CD14-positive monocyte (primary cell): ENCODE data around the gene SERPINE1. TPM values are rescaled to one million over a fixed set of nuclear protein-coding genes. Genes with fewer than 3 reads are reported as not detected.
"Not testable (repeated sequence)": the region's sequence is repeated elsewhere in the genome, so short reads cannot be mapped to it uniquely, and the experiment has no call there.

Experiments used
- DNase-seq, 3 donors: peaks; one replicate each; pipeline ENCODE4 v3.0.0-alpha.2; 2011 to 2022
- H2AFZ ChIP-seq: 2 replicates; pipeline ENCODE4 v1.6.0; 2012; ENCODE audit warnings: mild to moderate bottlenecking, low read depth, low read length, inconsistent platforms; ENCODE audit not compliant: insufficient read depth, poor library complexity, severe bottlenecking
- H3K27ac ChIP-seq, 2 donors: 1 replicate in 1 of 2; 2 replicates in 1 of 2; pipeline ENCODE4 v1.5.1; 2012 to 2013; ENCODE audit warnings: low read length in 2 of 2, control low read depth in 1 of 2, inconsistent platforms in 1 of 2, low read depth in 1 of 2, mild to moderate bottlenecking in 1 of 2
- H3K27me3 ChIP-seq, 2 donors: one replicate each; pipeline versions ENCODE4 v1.6.0 to v1.6.1; 2011 to 2013; ENCODE audit warnings: low read length in 2 of 2; ENCODE audit not compliant: control insufficient read depth in 2 of 2, insufficient read depth in 2 of 2
- H3K36me3 ChIP-seq, 2 donors: replicated peaks in 1 of 2; 1 replicate in 1 of 2; 2 replicates in 1 of 2; pipeline versions ENCODE4 v1.5.1 to v1.6.1; 2012 to 2013; ENCODE audit warnings: low read length in 2 of 2, control low read depth in 1 of 2, inconsistent platforms in 1 of 2, mild to moderate bottlenecking in 1 of 2; ENCODE audit not compliant: insufficient read depth in 2 of 2, control insufficient read depth in 1 of 2
- H3K4me1 ChIP-seq, 2 donors: 1 replicate in 1 of 2; 2 replicates in 1 of 2; pipeline versions ENCODE4 v1.5.1 to v1.6.1; 2012 to 2013; ENCODE audit warnings: low read length in 2 of 2, control low read depth in 1 of 2, inconsistent platforms in 1 of 2, mild to moderate bottlenecking in 1 of 2, moderate library complexity in 1 of 2; ENCODE audit not compliant: insufficient read depth in 2 of 2, control insufficient read depth in 1 of 2
- H3K4me2 ChIP-seq: replicated peaks from 2 replicates; pipeline ENCODE3; 2012; ENCODE audit warnings: low read length, moderate library complexity, mild to moderate bottlenecking; ENCODE audit not compliant: poor library complexity, severe bottlenecking; ENCODE audit errors: extremely low read depth
- H3K4me3 ChIP-seq, 3 experiments: fragments of 200-600 bp in 1 of 3; sonication (generic) in 1 of 3; replicated peaks in 1 of 3; 1 replicate in 2 of 3; 2 replicates in 1 of 3; pipeline ENCODE4 v1.5.1; 2011 to 2013; ENCODE audit warnings: low read length in 3 of 3, mild to moderate bottlenecking in 3 of 3, control low read depth in 2 of 3, low read depth in 2 of 3, inconsistent platforms in 1 of 3, moderate library complexity in 1 of 3
- H3K79me2 ChIP-seq: 2 replicates; pipeline ENCODE4 v1.6.0; 2012; ENCODE audit warnings: mild to moderate bottlenecking, control low read depth, inconsistent platforms, low read length, moderate library complexity; ENCODE audit not compliant: insufficient read depth
- H3K9ac ChIP-seq: 2 replicates; pipeline ENCODE4 v1.6.0; 2017; ENCODE audit warnings: low read length, mild to moderate bottlenecking; ENCODE audit not compliant: insufficient read depth, poor library complexity, severe bottlenecking
- H3K9me3 ChIP-seq, 2 donors: replicated peaks in 1 of 2; 1 replicate in 1 of 2; 2 replicates in 1 of 2; pipeline versions ENCODE4 v1.5.1 to v1.6.1; 2012 to 2013; ENCODE audit warnings: low read length in 2 of 2, control low read depth in 1 of 2; ENCODE audit not compliant: control insufficient read depth in 1 of 2, insufficient read depth in 1 of 2
- H4K20me1 ChIP-seq: 2 replicates; pipeline ENCODE4 v1.6.0; 2012; ENCODE audit warnings: mild to moderate bottlenecking, low read length, control low read depth, moderate library complexity; ENCODE audit not compliant: insufficient read depth
- H3K27ac Mint-ChIP-seq, 7 donors: one replicate each; pipeline ENCODE4 v1.8.0; 2020; ENCODE audit warnings: mild to moderate bottlenecking in 7 of 7, mixed read lengths in 7 of 7, moderate library complexity in 6 of 7, inconsistent platforms in 2 of 7
- H3K27me3 Mint-ChIP-seq, 3 donors: one replicate each; pipeline ENCODE4 v1.8.0; 2021 to 2022; ENCODE audit warnings: low read depth in 3 of 3, mild to moderate bottlenecking in 3 of 3, mixed read lengths in 3 of 3, moderate library complexity in 3 of 3, inconsistent platforms in 1 of 3
- H3K36me3 Mint-ChIP-seq, 2 donors: one replicate each; pipeline ENCODE4 v1.8.0; 2020; ENCODE audit warnings: mixed read lengths in 2 of 2, inconsistent platforms in 1 of 2, mild to moderate bottlenecking in 1 of 2
- H3K4me1 Mint-ChIP-seq: one replicate; pipeline ENCODE4 v1.8.0; 2020; ENCODE audit warnings: mild to moderate bottlenecking, mixed read lengths
- H3K4me3 Mint-ChIP-seq, 2 donors: one replicate each; pipeline ENCODE4 v1.8.0; 2020; ENCODE audit warnings: mild to moderate bottlenecking in 2 of 2, mixed read lengths in 2 of 2, moderate library complexity in 1 of 2
- H3K9me3 Mint-ChIP-seq, 7 donors: one replicate each; pipeline ENCODE4 v1.8.0; 2020 to 2022; ENCODE audit warnings: mixed read lengths in 7 of 7, mild to moderate bottlenecking in 6 of 7, moderate library complexity in 6 of 7, inconsistent platforms in 2 of 7
- WGBS: methylation state at CpG from one replicate; pipeline ENCODE4 v1.1.5; 2013; ENCODE audit warnings: missing lambda C conversion rate; ENCODE audit not compliant: insufficient coverage; 5-methylcytosine and 5-hydroxymethylcytosine counted together
- intact Hi-C, 2 donors: fragments of 100-400 bp; cut with micrococcal nuclease; formaldehyde crosslinking; loops; one replicate each; pipeline versions ENCODE4 v1.15.0 to v1.15.1; 2023
- polyA plus RNA-seq, 3 donors: library from polyadenylated mRNA; depleted of rRNA in 1 of 3; unstranded in 2 of 3; stranded (reverse) in 1 of 3; fragments of 300-500 nt in 2 of 3; fragments of >200 nt in 1 of 3; fragmentation: Illumina TruSeq in 2 of 3; gene quantifications; 1 replicate in 2 of 3; 2 replicates in 1 of 3; pipeline ENCODE4 v1.2.3, GENCODE V29; 2012 to 2021
- TF ChIP-seq, protein P1 (sequence below): fragments of 200-600 bp; IDR thresholded peaks from one replicate; pipeline ENCODE4 v1.8.0; 2022; ENCODE audit warnings: antibody characterized with exemption, mild to moderate bottlenecking

SERPINE1 gene
- polyA plus RNA-seq, 3 donors, result 0.07 to 0.21 (median 0.16) TPM

DNA sequence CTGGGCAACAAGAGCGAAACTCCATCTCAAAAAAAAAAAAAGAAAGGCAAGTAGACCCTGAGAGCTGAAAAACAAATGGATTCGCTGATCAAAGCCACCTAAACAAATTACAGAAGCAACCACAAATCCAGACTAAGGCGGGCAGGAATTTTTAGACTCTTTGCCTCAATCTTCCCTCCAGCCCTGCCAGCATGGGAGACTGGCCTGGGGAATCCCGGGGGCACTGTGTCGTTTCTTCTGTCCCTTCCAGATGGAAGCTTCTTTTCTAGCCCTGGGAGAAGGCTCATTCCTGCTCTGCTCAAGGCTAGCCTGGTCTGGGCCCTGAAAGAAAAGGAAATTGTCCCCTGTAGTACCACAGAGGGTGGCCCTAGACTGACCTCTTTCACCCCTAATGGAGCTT, 15.6 kb upstream of the SERPINE1 start:
- Histone ChIP-seq H3K27me3 (no peaks in the 10 kb centered on the region), H3K9me3 (no peaks in the 10 kb centered on the region), H2AFZ (no peak overlapping the region), H3K4me3 (no peak overlapping the region), H4K20me1 (no peaks in the 10 kb centered on the region), H3K27ac (no peak overlapping the region), H3K79me2 (no peaks in the 10 kb centered on the region), H3K4me1 (peaks cover 15 to 22% of the 10 kb centered on the region in 2 donors), H3K9ac (no peak overlapping the region), H3K4me2 (no peak overlapping the region), H3K36me3 (no peaks in the 10 kb centered on the region)
- intact Hi-C loops, result no loop called here
- H3K27me3 Mint-ChIP-seq, result peaks cover 3 to 14% (median 5%) of the 10 kb centered on the region in 3 donors
- peaks cover 15% of the 10 kb centered on the region for H3K4me1 Mint-ChIP-seq
- H3K4me3 Mint-ChIP-seq, result no peak overlapping the region
- no peak overlapping the region for H3K27ac Mint-ChIP-seq
- H3K9me3 Mint-ChIP-seq, result no peaks in the 10 kb centered on the region
- no peaks in the 10 kb centered on the region for H3K36me3 Mint-ChIP-seq
- 100% methylated on average over 2 of the region's 5 CpGs for WGBS
- TF ChIP-seq, protein P1, sequence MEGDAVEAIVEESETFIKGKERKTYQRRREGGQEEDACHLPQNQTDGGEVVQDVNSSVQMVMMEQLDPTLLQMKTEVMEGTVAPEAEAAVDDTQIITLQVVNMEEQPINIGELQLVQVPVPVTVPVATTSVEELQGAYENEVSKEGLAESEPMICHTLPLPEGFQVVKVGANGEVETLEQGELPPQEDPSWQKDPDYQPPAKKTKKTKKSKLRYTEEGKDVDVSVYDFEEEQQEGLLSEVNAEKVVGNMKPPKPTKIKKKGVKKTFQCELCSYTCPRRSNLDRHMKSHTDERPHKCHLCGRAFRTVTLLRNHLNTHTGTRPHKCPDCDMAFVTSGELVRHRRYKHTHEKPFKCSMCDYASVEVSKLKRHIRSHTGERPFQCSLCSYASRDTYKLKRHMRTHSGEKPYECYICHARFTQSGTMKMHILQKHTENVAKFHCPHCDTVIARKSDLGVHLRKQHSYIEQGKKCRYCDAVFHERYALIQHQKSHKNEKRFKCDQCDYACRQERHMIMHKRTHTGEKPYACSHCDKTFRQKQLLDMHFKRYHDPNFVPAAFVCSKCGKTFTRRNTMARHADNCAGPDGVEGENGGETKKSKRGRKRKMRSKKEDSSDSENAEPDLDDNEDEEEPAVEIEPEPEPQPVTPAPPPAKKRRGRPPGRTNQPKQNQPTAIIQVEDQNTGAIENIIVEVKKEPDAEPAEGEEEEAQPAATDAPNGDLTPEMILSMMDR, result no peak
- no peak for DNase-seq

DNA sequence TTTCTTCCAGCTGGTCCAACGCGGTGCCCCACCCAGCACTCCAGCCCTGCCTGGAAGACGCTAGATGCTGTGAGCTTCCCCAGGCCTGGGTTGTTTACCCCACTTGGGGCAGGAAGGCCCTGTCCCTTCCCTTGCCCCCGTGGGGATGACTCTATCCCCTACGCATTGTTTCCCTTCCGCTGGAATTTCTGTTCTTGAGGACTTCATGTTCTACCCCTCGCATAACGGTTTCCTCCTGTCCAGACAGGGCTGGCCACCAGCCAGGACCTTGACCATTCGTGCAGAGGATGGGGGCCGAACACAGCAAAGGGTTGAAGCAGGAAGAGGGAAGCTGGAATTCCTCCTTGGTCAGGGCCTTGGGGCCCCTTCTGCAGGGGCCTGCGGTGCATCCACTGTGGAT, 14.7 kb upstream of the SERPINE1 start:
- no peak overlapping the region for H3K4me2 ChIP-seq
- Mint-ChIP-seq H3K4me1 (peaks cover 13% of the 10 kb centered on the region), H3K4me3 (no peak overlapping the region), H3K27ac (no peak overlapping the region), H3K27me3 (peaks cover 3 to 14% (median 7%) of the 10 kb centered on the region in 3 donors), H3K36me3 (no peaks in the 10 kb centered on the region), H3K9me3 (no peaks in the 10 kb centered on the region)
- no peak overlapping the region for H3K9ac ChIP-seq
- intact Hi-C loops, result no loop called here
- no peaks in the 10 kb centered on the region for H3K79me2 ChIP-seq
- H3K4me1 ChIP-seq, result peaks cover 15 to 17% of the 10 kb centered on the region in 2 donors
- TF ChIP-seq, protein P1, result no peak
- no peaks in the 10 kb centered on the region for H3K36me3 ChIP-seq
- DNase-seq, result no peak
- no peak overlapping the region for H3K27ac ChIP-seq
- no peaks in the 10 kb centered on the region for H3K9me3 ChIP-seq
- H3K27me3 ChIP-seq, result no peaks in the 10 kb centered on the region
- 80% methylated on average over 8 of the region's 11 CpGs for WGBS
- H3K4me3 ChIP-seq, result no peak overlapping the region
- H2AFZ ChIP-seq, result no peak overlapping the region
- H4K20me1 ChIP-seq, result no peaks in the 10 kb centered on the region

DNA sequence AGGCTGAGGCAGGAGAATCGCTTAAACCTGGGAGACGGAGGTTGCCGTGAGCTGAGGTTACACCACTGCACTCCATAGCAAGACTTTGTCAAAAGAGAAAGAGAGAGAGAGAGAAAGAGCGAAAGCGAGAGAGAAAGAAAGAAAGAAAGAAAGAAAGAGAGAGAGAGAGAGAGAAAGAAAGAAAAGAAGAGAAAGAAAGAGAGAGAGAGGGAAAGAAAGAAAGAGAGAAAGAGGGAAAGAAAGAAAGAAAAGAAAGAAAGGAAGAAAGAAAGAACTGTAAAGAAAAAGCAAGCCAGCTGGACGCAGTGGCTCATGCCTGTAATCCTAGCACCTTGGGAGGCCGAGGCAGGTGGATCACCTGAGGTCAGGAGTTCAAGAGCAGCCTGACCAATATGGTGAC, 13.8 kb upstream of the SERPINE1 start:
- H3K79me2 ChIP-seq, H3K9me3 ChIP-seq, H4K20me1 ChIP-seq, H3K27ac Mint-ChIP-seq, DNase-seq, H3K9me3 Mint-ChIP-seq, H3K27ac ChIP-seq, H3K27me3 ChIP-seq, H3K36me3 ChIP-seq, H3K9ac ChIP-seq, H3K4me1 ChIP-seq, H2AFZ ChIP-seq, H3K4me2 ChIP-seq, H3K4me1 Mint-ChIP-seq, intact Hi-C loops, H3K36me3 Mint-ChIP-seq, H3K4me3 Mint-ChIP-seq, H3K4me3 ChIP-seq: not testable (repeated sequence)
- WGBS, result 100% methylated on average over 5 of the region's 7 CpGs
- peaks cover 2 to 13% (median 8%) of the 10 kb centered on the region in 3 donors for H3K27me3 Mint-ChIP-seq
